Measurements from ENCODE around the gene TXK.

GRCh38 chr4:48102303-48102702 is 31.7 kb downstream of the TXK start:
- no peak for TF ChIP-seq EZH2 (IDR thresholded peaks at IDR 0.05; ENCODE audit: borderline replicate concordance, low read length)
- TF ChIP-seq, protein P1, sequence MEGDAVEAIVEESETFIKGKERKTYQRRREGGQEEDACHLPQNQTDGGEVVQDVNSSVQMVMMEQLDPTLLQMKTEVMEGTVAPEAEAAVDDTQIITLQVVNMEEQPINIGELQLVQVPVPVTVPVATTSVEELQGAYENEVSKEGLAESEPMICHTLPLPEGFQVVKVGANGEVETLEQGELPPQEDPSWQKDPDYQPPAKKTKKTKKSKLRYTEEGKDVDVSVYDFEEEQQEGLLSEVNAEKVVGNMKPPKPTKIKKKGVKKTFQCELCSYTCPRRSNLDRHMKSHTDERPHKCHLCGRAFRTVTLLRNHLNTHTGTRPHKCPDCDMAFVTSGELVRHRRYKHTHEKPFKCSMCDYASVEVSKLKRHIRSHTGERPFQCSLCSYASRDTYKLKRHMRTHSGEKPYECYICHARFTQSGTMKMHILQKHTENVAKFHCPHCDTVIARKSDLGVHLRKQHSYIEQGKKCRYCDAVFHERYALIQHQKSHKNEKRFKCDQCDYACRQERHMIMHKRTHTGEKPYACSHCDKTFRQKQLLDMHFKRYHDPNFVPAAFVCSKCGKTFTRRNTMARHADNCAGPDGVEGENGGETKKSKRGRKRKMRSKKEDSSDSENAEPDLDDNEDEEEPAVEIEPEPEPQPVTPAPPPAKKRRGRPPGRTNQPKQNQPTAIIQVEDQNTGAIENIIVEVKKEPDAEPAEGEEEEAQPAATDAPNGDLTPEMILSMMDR (IDR thresholded peaks at IDR 0.05; ENCODE audit: low read length): no peak
